Measurements from ENCODE around the gene SH3TC2. TPM values are rescaled to one million over a fixed set of nuclear protein-coding genes. Genes with fewer than 3 reads are reported as not detected.

The SH3TC2 gene
- polyA plus RNA-seq, 1 donor: 0.72 TPM

GRCh38 chr5:148976569-148977381 lies 86.1 kb downstream of the SH3TC2 start:
- no peak for DNase-seq
- H3K36me3 ChIP-seq (ENCODE audit: control insufficient read depth, insufficient read depth, low read length): no peaks in the 10 kb centered on the region
- no peaks in the 10 kb centered on the region for H3K9me3 ChIP-seq (ENCODE audit: control insufficient read depth, low read depth, low read length)
- H3K27me3 ChIP-seq (ENCODE audit: control insufficient read depth, insufficient read depth, low read length): peaks cover 17% of the 10 kb centered on the region
- H3K4me3 ChIP-seq (ENCODE audit: low read length): no peak overlapping the region
- 100% methylated on average over 2 of the region's 5 CpGs for WGBS (ENCODE audit: insufficient coverage, low lambda C conversion rate)
- H3K27ac ChIP-seq (ENCODE audit: low read length): no peak overlapping the region
- H3K4me1 ChIP-seq (ENCODE audit: control insufficient read depth, insufficient read depth, low read length): no peaks in the 10 kb centered on the region

- DNase-seq: no peak
- Histone ChIP-seq H3K9me3 (ENCODE audit: control insufficient read depth, low read depth, low read length) (no peaks in the 10 kb centered on the region), H3K27ac (ENCODE audit: low read length) (no peak overlapping the region), H3K4me3 (ENCODE audit: low read length) (no peak overlapping the region), H3K27me3 (ENCODE audit: control insufficient read depth, insufficient read depth, low read length) (peaks cover 16% of the 10 kb centered on the region), H3K36me3 (ENCODE audit: control insufficient read depth, insufficient read depth, low read length) (no peaks in the 10 kb centered on the region), H3K4me1 (ENCODE audit: control insufficient read depth, insufficient read depth, low read length) (no peaks in the 10 kb centered on the region)
- WGBS (ENCODE audit: insufficient coverage, low lambda C conversion rate): 80% methylated on average over 1 of the region's 6 CpGs
Measured at GRCh38 chr5:148974642-148975327, 88.1 kb downstream of the SH3TC2 start.

DNA sequence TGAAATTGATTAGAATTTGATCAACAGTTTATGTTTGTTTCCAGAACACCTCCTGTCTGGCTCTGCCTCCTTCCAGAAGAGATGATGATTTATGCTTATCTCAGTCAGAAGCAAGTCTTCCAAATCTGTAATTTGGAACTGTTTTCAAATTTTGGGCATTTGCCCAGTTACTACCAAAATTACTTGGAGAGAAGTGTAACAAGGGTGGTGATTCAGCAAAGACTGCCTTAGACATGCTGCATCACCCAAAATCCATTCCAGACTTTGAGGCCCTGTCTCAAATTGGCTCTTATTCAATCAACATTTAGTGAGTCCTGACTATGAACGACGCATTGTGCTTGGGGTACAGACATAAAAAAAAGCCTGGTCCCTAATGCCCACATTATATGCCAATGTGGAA lies 89.4 kb downstream of the SH3TC2 start:
- H3K9me3 ChIP-seq (ENCODE audit: control insufficient read depth, low read depth, low read length): no peaks in the 10 kb centered on the region
- 77% methylated on average over 2 of the region's 2 CpGs for WGBS (ENCODE audit: insufficient coverage, low lambda C conversion rate)
- H3K27me3 ChIP-seq (ENCODE audit: control insufficient read depth, insufficient read depth, low read length): peaks cover 14% of the 10 kb centered on the region
- H3K27ac ChIP-seq (ENCODE audit: low read length): no peak overlapping the region
- DNase-seq: no peak
- H3K36me3 ChIP-seq (ENCODE audit: control insufficient read depth, insufficient read depth, low read length): no peaks in the 10 kb centered on the region
- H3K4me1 ChIP-seq (ENCODE audit: control insufficient read depth, insufficient read depth, low read length): no peaks in the 10 kb centered on the region
- H3K4me3 ChIP-seq (ENCODE audit: low read length): no peak overlapping the region

DNA sequence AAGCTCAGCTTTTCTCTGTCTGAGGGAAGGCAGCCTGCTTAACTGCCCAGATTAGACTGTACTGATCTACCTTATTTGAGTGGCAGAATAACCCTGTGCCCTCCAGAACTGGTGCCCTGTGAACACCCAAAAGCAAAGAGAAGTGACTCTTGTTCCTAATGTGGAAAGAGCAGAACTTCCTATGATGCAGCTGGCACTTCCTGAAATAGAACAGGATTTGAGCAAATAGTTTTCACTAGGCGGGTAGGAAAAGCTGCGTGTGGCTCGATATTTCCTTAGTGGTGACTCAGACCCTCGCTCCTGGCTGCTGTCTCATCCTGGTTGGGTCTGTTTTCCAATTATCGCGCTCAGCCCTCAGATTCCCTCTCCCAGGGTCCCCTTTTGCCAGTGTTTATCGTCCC lies 89.9 kb downstream of the SH3TC2 start:
- H3K4me3 ChIP-seq (ENCODE audit: low read length): no peak overlapping the region
- peaks cover 9% of the 10 kb centered on the region for H3K27me3 ChIP-seq (ENCODE audit: control insufficient read depth, insufficient read depth, low read length)
- no peaks in the 10 kb centered on the region for H3K9me3 ChIP-seq (ENCODE audit: control insufficient read depth, low read depth, low read length)
- no peak overlapping the region for H3K27ac ChIP-seq (ENCODE audit: low read length)
- no peaks in the 10 kb centered on the region for H3K4me1 ChIP-seq (ENCODE audit: control insufficient read depth, insufficient read depth, low read length)
- H3K36me3 ChIP-seq (ENCODE audit: control insufficient read depth, insufficient read depth, low read length): no peaks in the 10 kb centered on the region
- 80% methylated on average over 1 of the region's 7 CpGs for WGBS (ENCODE audit: insufficient coverage, low lambda C conversion rate)
- no peak for DNase-seq

- Histone ChIP-seq H3K27me3 (ENCODE audit: control insufficient read depth, insufficient read depth, low read length) (peaks cover 8% of the 10 kb centered on the region), H3K4me3 (ENCODE audit: low read length) (no peak overlapping the region), H3K27ac (ENCODE audit: low read length) (no peak overlapping the region), H3K9me3 (ENCODE audit: control insufficient read depth, low read depth, low read length) (no peaks in the 10 kb centered on the region), H3K4me1 (ENCODE audit: control insufficient read depth, insufficient read depth, low read length) (no peaks in the 10 kb centered on the region), H3K36me3 (ENCODE audit: control insufficient read depth, insufficient read depth, low read length) (no peaks in the 10 kb centered on the region)
- DNase-seq: no peak
- no CpG with 5 or more reads among the region's 4 CpGs for WGBS (ENCODE audit: insufficient coverage, low lambda C conversion rate)
Measured at GRCh38 chr5:148972396-148972795, 90.5 kb downstream of the SH3TC2 start.

DNA sequence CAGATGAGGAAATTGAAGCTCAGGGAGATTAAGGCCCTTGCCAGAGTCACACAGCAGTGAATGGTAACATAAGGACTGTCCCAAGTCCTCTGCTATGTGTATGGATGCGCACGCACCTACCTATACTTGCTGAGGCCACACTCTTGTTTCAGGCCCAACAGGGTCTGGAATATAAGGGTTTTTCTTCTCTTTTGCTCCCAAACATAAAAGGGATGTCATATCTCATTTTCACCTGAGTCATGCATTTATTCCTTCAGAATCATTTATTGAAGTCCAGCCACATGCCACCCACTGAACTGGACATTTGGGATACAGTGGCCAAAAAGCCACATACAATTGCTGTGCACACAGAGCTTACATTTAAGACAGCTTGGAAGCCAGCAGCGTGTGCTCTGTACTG lies 92.0 kb downstream of the SH3TC2 start:
- no peaks in the 10 kb centered on the region for H3K36me3 ChIP-seq (ENCODE audit: control insufficient read depth, insufficient read depth, low read length)
- no peaks in the 10 kb centered on the region for H3K4me1 ChIP-seq (ENCODE audit: control insufficient read depth, insufficient read depth, low read length)
- H3K9me3 ChIP-seq (ENCODE audit: control insufficient read depth, low read depth, low read length): no peaks in the 10 kb centered on the region
- no peak overlapping the region for H3K4me3 ChIP-seq (ENCODE audit: low read length)
- no CpG with 5 or more reads among the region's 3 CpGs for WGBS (ENCODE audit: insufficient coverage, low lambda C conversion rate)
- DNase-seq: no peak
- H3K27ac ChIP-seq (ENCODE audit: low read length): no peak overlapping the region
- H3K27me3 ChIP-seq (ENCODE audit: control insufficient read depth, insufficient read depth, low read length): peaks cover 8% of the 10 kb centered on the region

GRCh38 chr5:148970228-148970627 lies 92.6 kb downstream of the SH3TC2 start:
- no peaks in the 10 kb centered on the region for H3K4me1 ChIP-seq (ENCODE audit: control insufficient read depth, insufficient read depth, low read length)
- no peaks in the 10 kb centered on the region for H3K9me3 ChIP-seq (ENCODE audit: control insufficient read depth, low read depth, low read length)
- H3K4me3 ChIP-seq (ENCODE audit: low read length): no peak overlapping the region
- H3K36me3 ChIP-seq (ENCODE audit: control insufficient read depth, insufficient read depth, low read length): no peaks in the 10 kb centered on the region
- no CpG with 5 or more reads among the region's 2 CpGs for WGBS (ENCODE audit: insufficient coverage, low lambda C conversion rate)
- peaks cover 8% of the 10 kb centered on the region for H3K27me3 ChIP-seq (ENCODE audit: control insufficient read depth, insufficient read depth, low read length)
- no peak overlapping the region for H3K27ac ChIP-seq (ENCODE audit: low read length)
- no peak for DNase-seq

GRCh38 chr5:148969291-148969690 lies 93.6 kb downstream of the SH3TC2 start:
- no peak for DNase-seq
- Histone ChIP-seq H3K9me3 (ENCODE audit: control insufficient read depth, low read depth, low read length) (no peaks in the 10 kb centered on the region), H3K27me3 (ENCODE audit: control insufficient read depth, insufficient read depth, low read length) (peaks cover 6% of the 10 kb centered on the region), H3K4me3 (ENCODE audit: low read length) (no peak overlapping the region), H3K36me3 (ENCODE audit: control insufficient read depth, insufficient read depth, low read length) (no peaks in the 10 kb centered on the region), H3K4me1 (ENCODE audit: control insufficient read depth, insufficient read depth, low read length) (no peaks in the 10 kb centered on the region), H3K27ac (ENCODE audit: low read length) (no peak overlapping the region)
- WGBS (ENCODE audit: insufficient coverage, low lambda C conversion rate): no CpG with 5 or more reads among the region's 3 CpGs

DNA sequence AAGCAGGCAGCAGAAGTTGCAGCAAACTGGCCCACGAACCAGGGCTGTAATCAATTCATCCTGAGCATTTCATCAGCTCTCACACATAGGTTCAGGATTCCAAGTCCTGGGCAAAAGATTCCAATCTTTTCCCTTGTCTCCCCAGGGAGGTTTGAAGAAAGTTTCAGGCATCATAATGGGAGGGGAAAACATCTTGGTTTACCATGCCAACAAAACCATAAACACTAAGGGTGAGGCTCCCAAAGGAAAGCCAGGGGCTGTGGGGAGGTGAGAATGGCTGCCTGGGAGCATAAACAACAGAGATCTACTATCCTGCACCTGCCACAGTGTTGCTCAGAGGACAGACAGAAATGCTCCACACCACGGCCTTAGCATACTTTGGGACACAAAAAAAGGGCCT lies 94.6 kb downstream of the SH3TC2 start:
- H3K36me3 ChIP-seq (ENCODE audit: control insufficient read depth, insufficient read depth, low read length): no peaks in the 10 kb centered on the region
- DNase-seq: no peak
- peaks cover 3% of the 10 kb centered on the region for H3K27me3 ChIP-seq (ENCODE audit: control insufficient read depth, insufficient read depth, low read length)
- no CpG with 5 or more reads among the region's 2 CpGs for WGBS (ENCODE audit: insufficient coverage, low lambda C conversion rate)
- no peaks in the 10 kb centered on the region for H3K4me1 ChIP-seq (ENCODE audit: control insufficient read depth, insufficient read depth, low read length)
- no peak overlapping the region for H3K4me3 ChIP-seq (ENCODE audit: low read length)
- H3K27ac ChIP-seq (ENCODE audit: low read length): no peak overlapping the region
- H3K9me3 ChIP-seq (ENCODE audit: control insufficient read depth, low read depth, low read length): no peaks in the 10 kb centered on the region

- WGBS (ENCODE audit: insufficient coverage, low lambda C conversion rate): 33% methylated on average over 1 of the region's 4 CpGs
- peaks cover under 1% of the 10 kb centered on the region for H3K27me3 ChIP-seq (ENCODE audit: control insufficient read depth, insufficient read depth, low read length)
- no peaks in the 10 kb centered on the region for H3K9me3 ChIP-seq (ENCODE audit: control insufficient read depth, low read depth, low read length)
- H3K4me1 ChIP-seq (ENCODE audit: control insufficient read depth, insufficient read depth, low read length): no peaks in the 10 kb centered on the region
- H3K4me3 ChIP-seq (ENCODE audit: low read length): no peak overlapping the region
- no peak overlapping the region for H3K27ac ChIP-seq (ENCODE audit: low read length)
- peak; percentile 9 to 47 for DNase-seq
- H3K36me3 ChIP-seq (ENCODE audit: control insufficient read depth, insufficient read depth, low read length): no peaks in the 10 kb centered on the region
Measured at GRCh38 chr5:148967783-148968182, 95.1 kb downstream of the SH3TC2 start.

All from large intestine (tissue), 3 donors.